CD1c-positive myeloid dendritic cell (primary cell): Measurements from ENCODE around the gene PPAN.
A peak's percentile ranks its signal among the peaks of the same experiment; 100 is the strongest.

ENCODE experiments used
- DNase-seq: peaks from one replicate; pipeline ENCODE4 v3.0.0-alpha.2; 2016; ENCODE audit errors: extremely low spot score

Gene PPAN

DNA sequence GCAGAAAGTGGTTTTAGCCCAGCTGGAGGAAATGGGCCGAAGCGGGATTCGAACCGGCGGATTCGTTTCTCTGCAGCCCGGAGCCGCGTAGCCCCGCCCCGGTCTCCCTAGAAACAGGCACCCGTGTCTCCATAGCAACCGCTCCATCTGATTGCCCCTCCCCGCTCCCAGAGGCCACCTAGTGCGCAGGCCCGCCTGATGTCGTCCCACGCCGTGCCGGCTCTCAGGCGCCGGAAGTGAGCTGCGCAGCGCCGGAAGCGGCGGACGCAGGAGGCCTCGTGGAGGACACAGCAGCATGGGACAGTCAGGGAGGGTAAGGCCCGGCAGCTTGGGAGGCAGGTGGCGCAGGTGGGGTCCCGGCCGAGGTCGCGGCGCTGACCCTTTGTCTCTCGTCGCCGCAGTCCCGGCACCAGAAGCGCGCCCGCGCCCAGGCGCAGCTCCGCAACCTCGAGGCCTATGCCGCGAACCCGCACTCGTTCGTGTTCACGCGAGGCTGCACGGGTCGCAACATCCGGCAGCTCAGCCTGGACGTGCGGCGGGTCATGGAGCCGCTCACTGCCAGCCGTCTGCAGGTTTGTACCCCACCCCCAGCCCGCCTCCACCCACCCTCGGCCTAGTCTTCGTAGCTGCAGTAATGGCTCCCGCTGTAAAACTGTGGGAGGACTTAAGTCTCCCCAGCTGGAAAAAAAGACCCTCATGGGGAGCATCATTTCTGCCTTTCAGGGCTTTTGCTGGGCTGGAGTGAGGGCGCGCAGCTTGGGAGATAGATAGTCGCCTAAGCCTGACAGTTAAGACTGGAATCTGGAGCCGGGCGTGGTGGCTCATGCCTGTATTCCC lies at the start of gene PPAN:
Gene PPAN (plus strand): TSS at position 263 of the 837 bp plus-strand sequence. CDS start 33 bp downstream, at position 296.
- peak; percentile 99 for DNase-seq

DNA sequence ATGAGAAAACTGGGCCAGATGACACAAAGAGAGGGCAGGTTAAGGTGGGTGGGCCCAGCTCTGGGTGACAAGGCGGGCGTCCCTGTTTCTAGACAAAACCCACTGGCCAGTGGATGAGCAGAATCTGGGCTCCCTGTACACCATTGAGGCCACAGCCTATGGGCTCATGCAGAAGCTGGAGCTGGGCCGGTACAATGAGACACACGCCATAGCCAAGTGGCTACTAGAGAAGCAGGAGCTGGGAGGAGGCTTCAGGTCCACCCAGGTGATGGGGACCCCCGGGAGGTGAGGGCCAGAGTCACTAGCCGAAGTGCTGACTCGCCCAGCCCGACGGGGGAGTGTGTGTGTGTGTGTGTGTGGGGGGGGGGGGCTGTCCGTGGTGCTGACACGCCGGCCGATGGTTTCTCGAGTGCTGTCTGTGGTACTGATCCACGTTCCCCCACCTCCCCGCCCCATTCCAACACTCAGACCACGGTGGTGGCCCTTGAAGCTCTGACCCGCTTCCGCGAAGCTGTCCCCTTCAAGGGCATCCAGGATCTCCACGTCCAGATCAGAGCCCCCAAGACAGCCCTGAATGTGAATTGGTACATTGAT lies 44.3 kb upstream of the PPAN start:
- no peak for DNase-seq

DNA sequence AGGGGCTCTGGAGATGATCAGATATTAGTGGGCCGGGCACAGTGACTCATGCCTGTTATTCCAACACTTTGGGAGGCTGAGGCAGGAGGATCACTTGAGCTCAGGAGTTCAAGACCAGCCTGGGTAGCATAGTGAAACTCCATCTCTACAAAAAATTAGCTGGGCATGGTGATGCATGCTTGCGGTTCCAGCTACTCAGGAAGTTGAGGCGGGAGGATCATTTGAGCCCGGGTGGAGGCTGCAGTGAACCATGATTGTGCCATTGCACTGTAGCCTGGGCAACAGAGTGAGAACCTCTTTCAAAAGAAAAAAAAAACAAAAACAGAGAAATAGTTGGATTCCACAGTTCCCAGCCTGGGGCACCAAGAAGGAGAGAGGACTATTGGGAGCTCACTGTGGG lies 38.0 kb upstream of the PPAN start:
- DNase-seq, result no peak

DNA sequence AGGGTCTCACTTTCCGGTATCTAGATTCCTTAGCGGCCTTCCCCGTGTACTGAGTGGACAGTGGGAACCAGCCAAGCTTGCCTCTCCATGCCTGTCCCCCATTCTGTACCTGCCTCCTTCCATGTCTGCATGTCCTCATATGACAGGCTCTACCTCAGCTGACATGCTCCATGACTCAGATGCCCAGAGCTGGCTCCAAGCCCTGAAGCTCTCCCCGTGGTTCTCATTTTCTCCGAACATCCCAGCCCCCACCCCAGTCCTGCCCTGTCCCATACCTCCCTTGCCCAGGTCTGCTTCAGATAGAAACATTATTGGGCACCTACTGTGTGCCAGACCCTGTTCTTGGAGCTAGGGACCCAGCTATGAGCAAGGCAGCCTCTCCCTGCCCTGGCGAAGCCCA lies 37.1 kb upstream of the PPAN start:
- no peak for DNase-seq

- DNase-seq, result no peak
Measured at GRCh38 chr19:10070730-10071446, 35.3 kb upstream of the PPAN start.

GRCh38 chr19:10074153-10074552 lies 32.0 kb upstream of the PPAN start:
- DNase-seq, result peak; percentile 57

GRCh38 chr19:10076535-10076934 lies 29.6 kb upstream of the PPAN start:
- no peak for DNase-seq

- peak; percentile 14 for DNase-seq
Measured at GRCh38 chr19:10078329-10078728, 27.8 kb upstream of the PPAN start.

- no peak for DNase-seq
Measured at GRCh38 chr19:10079031-10079453, 27.1 kb upstream of the PPAN start.

DNA sequence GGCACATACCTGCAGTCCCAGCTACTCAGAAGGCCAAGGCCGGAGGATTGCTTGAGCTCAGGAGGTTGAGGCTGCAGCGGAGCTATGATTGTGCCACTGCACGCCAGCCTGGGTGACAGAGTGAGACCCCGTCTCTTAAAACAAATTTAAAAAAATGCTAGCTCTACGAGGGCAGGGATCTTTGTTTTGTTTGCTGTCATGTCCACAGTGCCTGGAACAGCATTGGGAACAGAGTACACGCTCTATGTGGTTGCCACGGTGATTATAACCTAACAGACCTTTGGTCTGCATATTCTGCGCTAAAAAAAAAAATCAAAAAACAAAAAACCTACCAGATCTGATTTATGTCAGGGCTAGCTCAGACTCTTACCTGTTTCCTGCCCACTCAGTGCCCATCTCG lies 22.3 kb upstream of the PPAN start:
- no peak for DNase-seq

DNA sequence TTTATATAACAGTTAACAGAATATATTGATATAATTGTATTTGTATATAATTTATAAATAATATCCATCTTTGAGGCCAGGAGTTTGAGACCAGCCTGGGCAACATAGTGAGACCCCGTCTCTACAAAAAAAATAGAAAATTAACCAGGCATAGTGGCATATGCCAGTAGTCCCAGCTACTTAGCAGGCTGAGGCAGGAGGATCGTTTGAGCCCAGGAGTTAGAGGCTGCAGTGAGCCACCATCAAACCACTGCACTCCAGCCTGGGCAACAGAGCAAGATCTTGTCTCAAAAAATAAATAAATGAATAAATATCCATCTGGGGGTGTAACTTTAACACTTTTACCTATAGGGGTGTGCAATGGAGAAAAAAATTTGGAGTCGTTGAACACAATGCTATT lies 21.4 kb upstream of the PPAN start:
- DNase-seq, result no peak

GRCh38 chr19:10085641-10086590 lies 20.2 kb upstream of the PPAN start, which contains the start of gene SHFL:
TSS of gene SHFL (plus strand) at chr19:10086317. CDS start at chr19:10086428, 111 bp downstream.
- DNase-seq, result peak; percentile 81

DNA sequence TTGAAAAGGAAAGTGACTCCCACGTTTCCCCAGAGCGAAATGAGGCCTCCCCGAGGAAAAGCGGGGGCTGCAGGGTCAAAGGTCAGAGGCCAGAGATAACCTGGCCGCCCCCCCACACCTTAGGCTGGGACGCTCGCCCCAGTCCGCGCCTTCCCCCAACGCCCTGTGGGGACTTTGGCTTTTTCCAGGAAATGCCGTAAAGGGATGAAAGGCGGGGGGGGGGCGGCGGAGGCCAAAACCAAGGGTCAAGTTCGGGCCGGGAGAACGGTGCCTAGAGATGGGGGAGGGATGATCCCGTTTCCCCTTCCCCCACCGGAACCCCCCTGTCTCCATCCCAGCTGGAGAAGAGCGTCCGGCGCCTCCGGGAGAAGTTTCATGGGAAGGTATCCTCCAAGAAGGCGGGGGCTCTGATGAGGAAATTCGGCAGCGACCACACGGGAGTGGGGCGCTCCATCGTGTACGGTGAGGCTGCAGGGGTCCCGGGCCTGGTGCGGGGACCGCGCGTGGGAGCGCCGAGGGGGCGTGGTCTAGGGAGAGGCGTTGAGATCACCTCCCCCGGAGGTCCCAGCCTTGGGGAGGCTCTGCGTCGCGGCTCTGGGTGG lies 19.5 kb upstream of the PPAN start:
- DNase-seq, result no peak

DNA sequence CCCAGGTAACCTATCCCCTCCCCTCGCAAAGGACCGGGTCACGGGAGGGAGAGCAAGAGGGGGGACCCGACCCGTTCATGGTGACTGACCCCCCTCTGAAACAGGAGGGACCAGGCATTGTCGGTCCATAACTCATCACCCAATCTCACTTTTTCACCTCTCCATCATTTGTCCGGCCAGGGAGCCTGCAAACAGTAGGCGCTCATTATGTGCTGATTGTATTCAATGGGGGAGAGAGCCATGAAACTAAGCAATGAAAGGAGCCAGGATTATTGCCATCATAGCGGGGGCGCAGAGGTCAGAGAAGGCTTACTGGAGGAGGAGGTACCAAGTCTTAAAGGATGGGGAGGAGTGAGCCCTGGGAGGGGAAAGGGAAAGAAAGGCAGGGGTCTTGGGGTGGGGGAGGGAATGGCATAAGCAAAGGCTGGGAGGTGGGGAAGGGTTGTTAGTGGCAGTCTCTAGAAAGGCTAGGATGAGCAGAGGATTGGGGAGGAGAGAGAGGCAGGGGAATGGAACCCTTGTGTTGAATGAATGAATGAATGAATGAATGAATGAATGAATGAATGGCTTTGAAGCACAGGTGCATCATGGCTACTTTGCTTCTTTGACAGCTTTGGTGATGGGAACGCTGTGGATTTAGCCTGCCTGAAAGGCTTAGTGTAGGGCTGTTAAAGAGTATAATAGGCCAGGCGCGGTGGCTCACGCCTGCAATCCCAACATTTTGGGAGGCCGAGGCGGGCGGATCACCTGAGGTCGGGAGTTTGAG lies 18.7 kb upstream of the PPAN start:
- DNase-seq, result no peak

GRCh38 chr19:10088949-10089554 lies 17.1 kb upstream of the PPAN start:
- no peak for DNase-seq

- DNase-seq, result no peak
Measured at GRCh38 chr19:10089801-10090375, 16.3 kb upstream of the PPAN start.

DNA sequence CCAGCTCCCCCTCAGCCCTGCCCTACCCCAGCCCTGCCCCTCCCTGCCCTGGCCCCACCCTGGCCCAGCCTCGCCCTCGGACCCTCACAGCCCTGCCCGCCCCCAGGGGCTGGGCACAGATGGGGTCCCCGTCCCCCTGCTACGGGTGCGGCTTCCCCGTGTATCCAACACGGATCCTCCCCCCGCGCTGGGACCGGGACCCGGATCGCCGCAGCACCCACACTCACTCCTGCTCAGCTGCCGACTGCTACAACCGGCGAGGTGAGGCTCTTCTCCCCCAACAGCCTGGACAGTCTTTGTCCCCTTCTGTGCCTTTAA lies 14.8 kb upstream of the PPAN start:
- DNase-seq, result no peak

GRCh38 chr19:10091895-10092641 lies 14.1 kb upstream of the PPAN start:
- DNase-seq, result no peak
